HL-60/S4 treated with retinoic acid at 250 ng/mL for 4 days and 3 days (cell line): ENCODE data around the gene ZMYM2.

Source experiments
- in situ Hi-C: fragments of 300-500 bp; cut with MboI; formaldehyde crosslinking; loops from 2 replicates; pipeline ENCODE4 v1.7.0; 2022; ENCODE audit warnings: low sequenced_read_pairs

ZMYM2 gene

GRCh38 chr13:20043207-20043925 lies 84.8 kb downstream of the ZMYM2 start:
- in situ Hi-C loops = no loop called here

GRCh38 chr13:20044086-20044485 lies 85.6 kb downstream of the ZMYM2 start:
- in situ Hi-C loops = no loop called here

GRCh38 chr13:20045950-20046548 lies 87.5 kb downstream of the ZMYM2 start:
- in situ Hi-C loops = no loop called here

GRCh38 chr13:20049558-20050473 lies 91.3 kb downstream of the ZMYM2 start:
- in situ Hi-C loops = no loop called here

GRCh38 chr13:20051366-20051765 lies 92.8 kb downstream of the ZMYM2 start:
- in situ Hi-C loops = no loop called here

GRCh38 chr13:20053016-20053415 lies 94.5 kb downstream of the ZMYM2 start:
- in situ Hi-C loops = no loop called here

GRCh38 chr13:20053891-20054290 lies 95.4 kb downstream of the ZMYM2 start:
- in situ Hi-C loops = no loop called here

- in situ Hi-C loops = no loop called here
These were observed 96.1 kb downstream of the ZMYM2 start for GRCh38 chr13:20054586-20054985.

GRCh38 chr13:20057214-20057613 lies 98.7 kb downstream of the ZMYM2 start:
- in situ Hi-C loops = no loop called here

- in situ Hi-C loops = no loop called here
These were observed 99.4 kb downstream of the ZMYM2 start for GRCh38 chr13:20057963-20058362.

GRCh38 chr13:20058476-20058875 lies 99.9 kb downstream of the ZMYM2 start:
- in situ Hi-C loops = no loop called here

- in situ Hi-C loops = no loop called here
These were observed 105.6 kb downstream of the ZMYM2 start for GRCh38 chr13:20064128-20064527.

GRCh38 chr13:20065516-20065915 lies 107.0 kb downstream of the ZMYM2 start:
- in situ Hi-C loops = no loop called here

- in situ Hi-C loops = no loop called here
These were observed 111.4 kb downstream of the ZMYM2 start for GRCh38 chr13:20069956-20070355.

- in situ Hi-C loops = no loop called here
These were observed 115.2 kb downstream of the ZMYM2 start for GRCh38 chr13:20073775-20074174.

- in situ Hi-C loops = no loop called here
These were observed 116.4 kb downstream of the ZMYM2 start for GRCh38 chr13:20074966-20075365.

GRCh38 chr13:20077086-20077485 lies 118.6 kb downstream of the ZMYM2 start:
- in situ Hi-C loops = no loop called here

GRCh38 chr13:20080377-20081164 lies 122.0 kb downstream of the ZMYM2 start:
- in situ Hi-C loops = no loop called here

GRCh38 chr13:20090349-20090748 lies 131.8 kb downstream of the ZMYM2 start:
- in situ Hi-C loops = no loop called here

GRCh38 chr13:20093951-20094350 lies 135.4 kb downstream of the ZMYM2 start:
- in situ Hi-C loops = no loop called here

GRCh38 chr13:20099319-20099718 lies 140.8 kb downstream of the ZMYM2 start:
- in situ Hi-C loops = no loop called here
